Stimulated activated effector memory CD8-positive, alpha-beta T cell treated with anti-CD3 and anti-CD28 coated beads, Interleukin-12 subunit alpha, Interleukin-12 subunit beta, amount 100 ng/mL, for 72 hours (primary cell): ENCODE results near the gene BCL2L14.
"Not testable (repeated sequence)": the region's sequence is repeated elsewhere in the genome, so short reads cannot be mapped to it uniquely, and the experiment has no call there.

Source experiments
- ATAC-seq: fragments of 150-1000 bp; cut with Tn5 transposase; 2 replicates; pipeline ENCODE4 v1.10.0; 2021
- DNase-seq, 2 donors: peaks; one replicate each; pipeline ENCODE4 v3.0.0; 2021 to 2022; ENCODE audit warnings: low spot score in 2 of 2
- H3K27ac Mint-ChIP-seq: one replicate; pipeline ENCODE4 v1.8.0; 2022; ENCODE audit warnings: mild to moderate bottlenecking, mixed read lengths
- H3K36me3 Mint-ChIP-seq: one replicate; pipeline ENCODE4 v1.8.0; 2022; ENCODE audit warnings: mild to moderate bottlenecking, mixed read lengths
- H3K4me1 Mint-ChIP-seq: one replicate; pipeline ENCODE4 v1.8.0; 2022; ENCODE audit warnings: mixed read lengths
- H3K4me3 Mint-ChIP-seq: one replicate; pipeline ENCODE4 v1.8.0; 2022; ENCODE audit warnings: mild to moderate bottlenecking, mixed read lengths
- H3K9me3 Mint-ChIP-seq: one replicate; pipeline ENCODE4 v1.8.0; 2022; ENCODE audit warnings: mixed read lengths

Gene BCL2L14

GRCh38 chr12:12086362-12086761 lies 15.6 kb downstream of the BCL2L14 start:
- DNase-seq (no peak), ATAC-seq (no peak)
- no peaks in the 10 kb centered on the region for H3K9me3 Mint-ChIP-seq
- no peaks in the 10 kb centered on the region for H3K36me3 Mint-ChIP-seq
- H3K4me3 Mint-ChIP-seq = no peak overlapping the region
- H3K27ac Mint-ChIP-seq = no peak overlapping the region
- no peaks in the 10 kb centered on the region for H3K4me1 Mint-ChIP-seq

- no peaks in the 10 kb centered on the region for H3K4me1 Mint-ChIP-seq
- no peaks in the 10 kb centered on the region for H3K36me3 Mint-ChIP-seq
- no peak overlapping the region for H3K27ac Mint-ChIP-seq
- DNase-seq = no peak
- H3K9me3 Mint-ChIP-seq = no peaks in the 10 kb centered on the region
- no peak overlapping the region for H3K4me3 Mint-ChIP-seq
- ATAC-seq = no peak
Observed at GRCh38 chr12:12086973-12087692, 16.4 kb downstream of the BCL2L14 start.

GRCh38 chr12:12087693-12088034 lies 16.9 kb downstream of the BCL2L14 start:
- ATAC-seq = no peak
- H3K36me3 Mint-ChIP-seq = no peaks in the 10 kb centered on the region
- H3K4me1 Mint-ChIP-seq = no peaks in the 10 kb centered on the region
- no peak overlapping the region for H3K4me3 Mint-ChIP-seq
- H3K9me3 Mint-ChIP-seq = no peaks in the 10 kb centered on the region
- no peak for DNase-seq
- H3K27ac Mint-ChIP-seq = no peak overlapping the region

- DNase-seq (no peak), ATAC-seq (no peak)
- Mint-ChIP-seq H3K36me3 (no peaks in the 10 kb centered on the region), H3K9me3 (no peaks in the 10 kb centered on the region), H3K27ac (no peak overlapping the region), H3K4me1 (no peaks in the 10 kb centered on the region), H3K4me3 (no peak overlapping the region)
Observed at GRCh38 chr12:12088147-12088546, 17.4 kb downstream of the BCL2L14 start.

- DNase-seq = no peak
- no peak overlapping the region for H3K4me3 Mint-ChIP-seq
Observed at GRCh38 chr12:12088761-12089160, 18.0 kb downstream of the BCL2L14 start.

GRCh38 chr12:12091071-12091470 lies 20.3 kb downstream of the BCL2L14 start:
- no peaks in the 10 kb centered on the region for H3K36me3 Mint-ChIP-seq
- no peak for ATAC-seq
- no peaks in the 10 kb centered on the region for H3K4me1 Mint-ChIP-seq
- no peak overlapping the region for H3K4me3 Mint-ChIP-seq
- no peak overlapping the region for H3K27ac Mint-ChIP-seq
- no peaks in the 10 kb centered on the region for H3K9me3 Mint-ChIP-seq
- DNase-seq = no peak

More at GRCh38 chr12:12088761-12089160, 18.0 kb downstream of the BCL2L14 start:
- no peak for ATAC-seq
- H3K4me1 Mint-ChIP-seq = no peaks in the 10 kb centered on the region
- no peaks in the 10 kb centered on the region for H3K36me3 Mint-ChIP-seq
- no peak overlapping the region for H3K27ac Mint-ChIP-seq
- H3K9me3 Mint-ChIP-seq = no peaks in the 10 kb centered on the region

GRCh38 chr12:12091977-12092663 lies 21.4 kb downstream of the BCL2L14 start:
- no peak overlapping the region for H3K4me3 Mint-ChIP-seq
- DNase-seq (no peak), ATAC-seq (no peak)
- H3K27ac Mint-ChIP-seq = no peak overlapping the region
- no peaks in the 10 kb centered on the region for H3K36me3 Mint-ChIP-seq
- H3K4me1 Mint-ChIP-seq = no peaks in the 10 kb centered on the region
- no peaks in the 10 kb centered on the region for H3K9me3 Mint-ChIP-seq

- Mint-ChIP-seq H3K27ac (no peak overlapping the region), H3K4me1 (no peaks in the 10 kb centered on the region), H3K9me3 (no peaks in the 10 kb centered on the region), H3K4me3 (no peak overlapping the region), H3K36me3 (no peaks in the 10 kb centered on the region)
- no peak for ATAC-seq
- DNase-seq = no peak
Observed at GRCh38 chr12:12094481-12094880, 23.7 kb downstream of the BCL2L14 start.

- no peak for ATAC-seq
- H3K4me1 Mint-ChIP-seq = no peaks in the 10 kb centered on the region
Observed at GRCh38 chr12:12095021-12095420, 24.3 kb downstream of the BCL2L14 start.

GRCh38 chr12:12097891-12098690 lies 27.4 kb downstream of the BCL2L14 start:
- H3K9me3 Mint-ChIP-seq = no peaks in the 10 kb centered on the region
- no peak for ATAC-seq
- no peak overlapping the region for H3K4me3 Mint-ChIP-seq
- DNase-seq = no peak
- H3K27ac Mint-ChIP-seq = no peak overlapping the region
- H3K36me3 Mint-ChIP-seq = no peaks in the 10 kb centered on the region
- H3K4me1 Mint-ChIP-seq = no peaks in the 10 kb centered on the region

More at GRCh38 chr12:12095021-12095420, 24.3 kb downstream of the BCL2L14 start:
- H3K36me3 Mint-ChIP-seq = no peaks in the 10 kb centered on the region
- no peak for DNase-seq
- no peak overlapping the region for H3K27ac Mint-ChIP-seq
- no peaks in the 10 kb centered on the region for H3K9me3 Mint-ChIP-seq
- H3K4me3 Mint-ChIP-seq = no peak overlapping the region

GRCh38 chr12:12098691-12099015 lies 27.9 kb downstream of the BCL2L14 start:
- Mint-ChIP-seq H3K27ac (no peak overlapping the region), H3K9me3 (no peaks in the 10 kb centered on the region), H3K4me1 (no peaks in the 10 kb centered on the region), H3K4me3 (no peak overlapping the region), H3K36me3 (no peaks in the 10 kb centered on the region)
- ATAC-seq = no peak
- no peak for DNase-seq

- no peaks in the 10 kb centered on the region for H3K4me1 Mint-ChIP-seq
- H3K36me3 Mint-ChIP-seq = no peaks in the 10 kb centered on the region
- no peak for DNase-seq
- no peak for ATAC-seq
- H3K9me3 Mint-ChIP-seq = peaks cover under 1% of the 10 kb centered on the region
- no peak overlapping the region for H3K4me3 Mint-ChIP-seq
- H3K27ac Mint-ChIP-seq = no peak overlapping the region
Observed at GRCh38 chr12:12099102-12099501, 28.4 kb downstream of the BCL2L14 start.

GRCh38 chr12:12107678-12108077 lies 36.9 kb downstream of the BCL2L14 start:
- ATAC-seq = no peak
- DNase-seq = no peak
- H3K4me3 Mint-ChIP-seq = no peak overlapping the region
- H3K27ac Mint-ChIP-seq = no peak overlapping the region
- H3K9me3 Mint-ChIP-seq = peaks cover 17% of the 10 kb centered on the region
- H3K36me3 Mint-ChIP-seq = no peaks in the 10 kb centered on the region
- H3K4me1 Mint-ChIP-seq = no peaks in the 10 kb centered on the region

- peaks cover 17% of the 10 kb centered on the region for H3K9me3 Mint-ChIP-seq
- ATAC-seq (no peak), DNase-seq (no peak)
- no peaks in the 10 kb centered on the region for H3K36me3 Mint-ChIP-seq
- no peak overlapping the region for H3K4me3 Mint-ChIP-seq
- no peaks in the 10 kb centered on the region for H3K4me1 Mint-ChIP-seq
- no peak overlapping the region for H3K27ac Mint-ChIP-seq
Observed at GRCh38 chr12:12108441-12109058, 37.8 kb downstream of the BCL2L14 start.

GRCh38 chr12:12110923-12111555 lies 40.3 kb downstream of the BCL2L14 start:
- H3K36me3 Mint-ChIP-seq, H3K27ac Mint-ChIP-seq, H3K4me1 Mint-ChIP-seq, ATAC-seq, H3K4me3 Mint-ChIP-seq, DNase-seq: not testable (repeated sequence)
- H3K9me3 Mint-ChIP-seq = peaks cover 10% of the 10 kb centered on the region
